K562 (cell line): Measurements from ENCODE around the gene ZNF440. TPM values are rescaled to one million over a fixed set of nuclear protein-coding genes. Genes with fewer than 3 reads are reported as not detected.
A peak's percentile ranks its signal among the peaks of the same experiment; 100 is the strongest.
"Not testable (repeated sequence)": the region's sequence is repeated elsewhere in the genome, so short reads cannot be mapped to it uniquely, and the experiment has no call there.

Experiments used
- ATAC-seq: fragments of 200-7000 bp; cut with Tn5 transposase; 3 replicates; pipeline ENCODE4 v1.9.1; 2020; ENCODE audit warnings: moderate library complexity
- BruUV-seq: library from RNA; stranded (reverse); fragments of 400-500 nt; replicated peaks from 2 replicates; lab custom pipeline; 2021; lab: Mats Ljungman, UMichigan
- CTCF ChIA-PET: fragments of 300-600 bp; formaldehyde crosslinking; extraction: SDS; loops from one replicate; lab custom pipeline; 2021; ENCODE audit warnings: low intra/inter-chr PET ratio; lab: Yijun Ruan, JAX
- POLR2A ChIA-PET: fragments of 300-600, 350-650 bp; sonication (Branson Sonifier 250); formaldehyde crosslinking; extraction: SDS; loops from one replicate; lab custom pipeline; 2021; ENCODE audit warnings: antibody characterized with exemption, inconsistent platforms; lab: Yijun Ruan, JAX
- DNase-seq, 4 experiments: peaks; one replicate each; pipeline versions ENCODE4 v3.0.0 to v3.0.0-alpha.2; 2011 to 2018; ENCODE audit warnings: low spot score in 3 of 4, mixed read lengths in 3 of 4; ENCODE audit errors: extremely low read depth in 1 of 4
- FAIRE-seq: peaks from 2 replicates; lab custom pipeline; 2011; peaks lifted over from hg19 to GRCh38; lab: Jason Lieb, UNC
- H2AFZ ChIP-seq: 2 replicates; pipeline ENCODE4 v1.6.0; 2011; ENCODE audit warnings: low read depth, low read length, control low read depth, inconsistent platforms
- H3K27ac ChIP-seq: fragments of 200-600 bp; 3 replicates; pipeline ENCODE4 v1.8.0; 2011; ENCODE audit warnings: low read depth, mild to moderate bottlenecking, control low read depth, inconsistent platforms, low read length, moderate library complexity, mixed read lengths; ENCODE audit errors: extremely low read depth
- H3K27me3 ChIP-seq, 2 experiments: fragments of 300-600 bp in 1 of 2; 2 replicates in 1 of 2; 3 replicates in 1 of 2; pipeline versions ENCODE4 v1.6.0 to v1.8.0; 2011; ENCODE audit warnings: inconsistent platforms in 2 of 2, low read length in 2 of 2, mild to moderate bottlenecking in 1 of 2, mixed read lengths in 1 of 2, moderate library complexity in 1 of 2; ENCODE audit not compliant: control insufficient read depth in 2 of 2, insufficient read depth in 2 of 2
- H3K36me3 ChIP-seq: fragments of 300-600 bp; 3 replicates; pipeline ENCODE4 v1.8.0; 2011; ENCODE audit warnings: mild to moderate bottlenecking, low read length, inconsistent platforms; ENCODE audit not compliant: control insufficient read depth, insufficient read depth
- H3K4me1 ChIP-seq, 2 experiments: fragments of 200-600 bp in 1 of 2; replicated peaks in 1 of 2; 2 replicates in 1 of 2; 3 replicates in 1 of 2; pipeline versions ENCODE4 v1.5.1 to v1.8.0; 2011; ENCODE audit warnings: inconsistent platforms in 2 of 2, low read length in 2 of 2, mild to moderate bottlenecking in 1 of 2, mixed read lengths in 1 of 2, moderate library complexity in 1 of 2; ENCODE audit not compliant: control insufficient read depth in 2 of 2, insufficient read depth in 2 of 2
- H3K4me2 ChIP-seq: 2 replicates; pipeline ENCODE4 v1.6.1; 2011; ENCODE audit warnings: low read length, control low read depth, inconsistent platforms, mixed read lengths; ENCODE audit not compliant: insufficient read depth
- H3K4me3 ChIP-seq: fragments of 200-600 bp; sonication (generic), shearing (Covaris generic); 2 replicates; pipeline ENCODE4 v1.5.1; 2016; ENCODE audit warnings: control low read depth, inconsistent platforms
- H3K79me2 ChIP-seq: fragments of 200-600 bp; 3 replicates; pipeline ENCODE4 v1.8.0; 2011; ENCODE audit warnings: low read length, inconsistent platforms; ENCODE audit not compliant: control insufficient read depth, insufficient read depth
- H3K9ac ChIP-seq, 2 experiments: 2 replicates each; pipeline versions ENCODE4 v1.6.0 to v1.6.1; 2011; ENCODE audit warnings: low read depth in 2 of 2, low read length in 2 of 2, control low read depth in 1 of 2, inconsistent platforms in 1 of 2, mild to moderate bottlenecking in 1 of 2, mixed read lengths in 1 of 2; ENCODE audit not compliant: insufficient read depth in 1 of 2
- H3K9me1 ChIP-seq: one replicate; pipeline ENCODE4 v1.6.0; 2011; ENCODE audit warnings: inconsistent platforms, mild to moderate bottlenecking, low read length, moderate library complexity; ENCODE audit not compliant: control insufficient read depth, insufficient read depth
- H3K9me3 ChIP-seq: replicated peaks from 2 replicates; pipeline ENCODE4 v1.5.1; 2011; ENCODE audit warnings: low read depth, low read length, inconsistent platforms; ENCODE audit not compliant: control insufficient read depth, insufficient read depth
- H4K20me1 ChIP-seq: replicated peaks from 2 replicates; pipeline ENCODE4 v1.6.1; 2011; ENCODE audit warnings: low read length, inconsistent platforms, mixed read lengths; ENCODE audit not compliant: control insufficient read depth, insufficient read depth
- ESRRA ChIP-seq: fragments of 450-650 bp; IDR thresholded peaks from 2 replicates; pipeline ENCODE4 v1.6.1; 2014; ENCODE audit warnings: low read depth, mild to moderate bottlenecking, moderate library complexity, borderline replicate concordance
- HDAC3 ChIP-seq: fragments of 450-650 bp; IDR thresholded peaks from 2 replicates; pipeline ENCODE4 v1.6.1; 2018; ENCODE audit warnings: borderline replicate concordance, mild to moderate bottlenecking, moderate library complexity; ENCODE audit not compliant: partially characterized antibody
- KLF16 ChIP-seq: IDR thresholded peaks from 2 replicates; pipeline ENCODE4 v1.6.1; 2016; ENCODE audit warnings: antibody characterized with exemption
- LARP7 ChIP-seq: fragments of 450-650 bp; IDR thresholded peaks from 2 replicates; pipeline ENCODE4 v1.6.1; 2016
- MTF1 ChIP-seq: fragments of 250-450 bp; sonication (Bioruptor Pico); IDR thresholded peaks from 2 replicates; pipeline ENCODE4 v1.9.0; 2021; ENCODE audit warnings: moderate library complexity, mild to moderate bottlenecking, inconsistent platforms, borderline replicate concordance
- MYNN ChIP-seq, 2 experiments: sonication (generic); formaldehyde crosslinking in 1 of 2; IDR thresholded peaks; 2 replicates each; pipeline versions ENCODE4 v1.5.0 to v1.6.1; 2016 to 2020; ENCODE audit warnings: antibody characterized with exemption in 1 of 2, missing genetic modification reagents in 1 of 2
- SAFB2 ChIP-seq: fragments of 200-400 bp; formaldehyde crosslinking; IDR thresholded peaks from 2 replicates; pipeline ENCODE4 v1.6.1; 2018; ENCODE audit warnings: borderline replicate concordance, low read length, low read depth, moderate library complexity; ENCODE audit not compliant: severe bottlenecking
- YBX1 ChIP-seq: fragments of 450-650 bp; IDR thresholded peaks from 2 replicates; pipeline ENCODE4 v1.7.1; 2016; ENCODE audit warnings: mild to moderate bottlenecking
- ZNF263 ChIP-seq: sonication (generic); formaldehyde crosslinking; IDR thresholded peaks from 2 replicates; pipeline ENCODE4 v1.8.0; 2022; ENCODE audit warnings: mild to moderate bottlenecking, missing genetic modification reagents, borderline replicate concordance
- ZNF695 ChIP-seq: fragments of 450-650 bp; formaldehyde crosslinking; IDR thresholded peaks from 2 replicates; pipeline ENCODE4 v1.4.0; 2020; ENCODE audit warnings: mild to moderate bottlenecking, moderate library complexity
- ZNF778 ChIP-seq: fragments of 450-650 bp; formaldehyde crosslinking; IDR thresholded peaks from 2 replicates; pipeline ENCODE4 v1.4.0; 2020; ENCODE audit warnings: mild to moderate bottlenecking, moderate library complexity
- WGBS: fragments of 100-300 bp; shearing (Covaris generic); methylation state at CpG from one replicate; pipeline ENCODE4 v1.1.6; 2016; ENCODE audit warnings: low coverage, mixed read lengths; ENCODE audit not compliant: insufficient coverage; ENCODE audit errors: missing lambda C conversion rate; 5-methylcytosine and 5-hydroxymethylcytosine counted together
- in situ Hi-C: fragments of 300-500 bp; cut with MboI; formaldehyde crosslinking; loops from 4 replicates; pipeline ENCODE4 v1.15.0; 2018; ENCODE audit warnings: inconsistent platforms, mixed read lengths
- intact Hi-C: fragments of 100-400 bp; cut with micrococcal nuclease; formaldehyde crosslinking; loops from 2 replicates; pipeline ENCODE4 v1.14.2; 2022
- polyA plus RNA-seq, 8 experiments: library from polyadenylated mRNA; depleted of rRNA in 4 of 8; stranded (reverse) in 5 of 8; unstranded in 3 of 8; fragments of >200 nt; fragmentation: Nextera tagmentation in 2 of 8; fragmentation: Illumina TruSeq in 1 of 8; extraction: Ambion mirVana in 2 of 8; extraction: Trizol in 1 of 8; gene quantifications; 2 replicates each; pipeline versions ENCODE4 v1.2.1 to v1.2.3, GENCODE V29; 2011 to 2014; ENCODE audit warnings: inconsistent platforms in 1 of 8, missing spikeins in 1 of 8
- total RNA-seq, 7 experiments: library from RNA; depleted of rRNA in 6 of 7; stranded (reverse); fragments of >200 nt in 6 of 7; fragmentation: Illumina TruSeq in 2 of 7; extraction: Trizol in 2 of 7; gene quantifications; 2 replicates each; pipeline versions ENCODE4 v1.2.1 to v1.2.3, GENCODE V29; 2011 to 2021; ENCODE audit warnings: low replicate concordance in 1 of 7
- TF ChIP-seq, protein P1 (sequence below): fragments of 450-650 bp; formaldehyde crosslinking; IDR thresholded peaks from 2 replicates; pipeline ENCODE4 v1.4.0; 2020; ENCODE audit warnings: mild to moderate bottlenecking, mixed read lengths

The ZNF440 gene
- total and polyA plus RNA-seq, 9 of the 15 experiments (the other 6 are each of a cell fraction or from before 2014, with no cell fraction given), result 5.9 to 32.6 (median 13.4) TPM

DNA sequence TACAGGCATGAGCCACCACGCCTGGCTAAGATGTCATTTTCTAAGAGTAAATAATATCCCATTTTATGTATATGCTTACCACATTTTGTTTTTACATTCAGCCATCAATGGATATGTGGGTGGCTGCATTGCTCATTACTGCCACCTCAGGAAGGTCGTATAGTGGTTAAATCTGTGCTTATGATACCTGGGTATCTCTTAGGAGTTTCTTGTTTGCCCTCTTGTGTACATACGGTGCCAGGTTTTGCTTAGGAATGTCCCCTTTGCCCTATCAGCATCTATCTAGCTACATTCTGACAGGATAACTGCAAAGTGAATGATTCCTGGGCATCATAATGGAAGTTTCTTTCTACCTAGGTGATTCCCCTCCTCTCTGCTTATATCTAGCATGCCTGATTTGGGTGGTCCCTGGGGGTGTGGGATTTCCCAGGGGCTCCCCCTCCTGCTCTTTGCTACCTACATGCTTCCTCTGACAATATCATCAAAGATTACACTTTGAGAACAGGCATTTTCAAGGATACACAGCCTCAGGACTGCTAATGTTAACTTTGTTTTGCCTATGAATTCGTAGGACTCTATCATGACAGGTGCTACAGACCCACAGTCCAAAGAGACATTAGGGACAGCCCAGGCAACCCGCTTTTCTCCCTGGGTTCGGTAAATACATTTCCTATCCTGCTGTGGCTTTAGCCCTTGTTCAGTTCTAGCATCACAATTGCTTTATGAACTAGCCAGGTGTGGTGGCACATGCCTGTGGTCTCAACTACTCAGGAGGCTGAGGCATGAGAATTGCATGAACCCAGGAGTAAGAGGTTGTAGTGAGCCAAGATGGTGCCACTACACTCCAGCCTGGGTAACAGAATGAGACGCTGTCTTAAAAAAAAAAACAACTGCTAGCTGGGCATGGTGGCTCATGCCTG lies 15.1 kb downstream of the ZNF440 start:
- H3K27ac ChIP-seq, ATAC-seq, H4K20me1 ChIP-seq, H2AFZ ChIP-seq, BruUV-seq, CTCF ChIA-PET, FAIRE-seq, H3K4me1 ChIP-seq, H3K9me1 ChIP-seq, intact Hi-C loops, H3K27me3 ChIP-seq, H3K9ac ChIP-seq, H3K4me2 ChIP-seq, DNase-seq, H3K4me3 ChIP-seq, in situ Hi-C loops: not testable (repeated sequence)
- WGBS, result 98% methylated on average over 7 of the region's 7 CpGs
- POLR2A ChIA-PET, result interaction anchor here (0.6 kb wide), 1 partner anchor 66 kb away, joined by 3 read pairs; no protein-coding TSS in a partner anchor
- peaks cover 26% of the 10 kb centered on the region for H3K79me2 ChIP-seq
- H3K9me3 ChIP-seq, result peaks cover 43% of the 10 kb centered on the region
- H3K36me3 ChIP-seq, result peaks cover 83% of the 10 kb centered on the region

DNA sequence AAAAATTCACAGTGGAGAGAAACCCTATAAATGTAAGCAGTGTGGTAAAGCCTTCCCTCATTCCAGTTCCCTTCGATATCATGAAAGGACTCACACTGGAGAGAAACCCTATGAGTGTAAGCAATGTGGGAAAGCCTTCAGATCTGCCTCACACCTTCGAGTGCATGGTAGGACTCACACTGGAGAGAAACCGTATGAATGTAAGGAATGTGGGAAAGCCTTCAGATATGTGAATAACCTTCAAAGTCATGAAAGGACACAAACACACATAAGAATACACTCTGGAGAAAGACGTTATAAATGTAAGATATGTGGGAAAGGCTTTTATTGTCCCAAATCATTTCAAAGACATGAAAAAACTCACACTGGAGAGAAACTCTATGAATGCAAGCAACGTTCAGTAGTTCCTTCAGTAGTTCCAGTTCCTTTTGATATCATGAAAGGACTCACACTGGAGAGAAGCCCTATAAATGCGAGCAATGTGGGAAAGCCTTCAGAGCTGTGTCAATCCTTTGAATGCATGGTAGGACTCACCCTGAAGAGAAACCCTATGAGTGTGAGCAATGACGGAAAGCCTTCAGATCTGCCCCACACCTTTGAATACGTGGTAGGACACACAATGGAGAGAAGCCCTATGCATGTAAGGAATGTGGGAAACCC lies 18.3 kb downstream of the ZNF440 start:
- intact Hi-C loops (no loop called here), in situ Hi-C loops (no loop called here)
- Histone ChIP-seq H2AFZ (no peak overlapping the region), H3K27ac (no peak overlapping the region), H3K4me2 (no peak overlapping the region), H3K9me3 (peaks cover 47% of the 10 kb centered on the region), H4K20me1 (no peaks in the 10 kb centered on the region), H3K9me1 (no peaks in the 10 kb centered on the region), H3K27me3 (no peaks in the 10 kb centered on the region), H3K4me3 (no peak overlapping the region), H3K36me3 (peaks cover 73% of the 10 kb centered on the region), H3K4me1 (peaks cover 4 to 7% of the 10 kb centered on the region in 2 experiments; a peak in 3 of 5 replicates), H3K9ac (no peak overlapping the region), H3K79me2 (peaks cover 11% of the 10 kb centered on the region; the same call in 2 of the 3 replicates)
- ChIA-PET CTCF (interaction anchor here (0.6 kb wide), 1 partner anchor 574 kb away, joined by 3 read pairs; no protein-coding TSS in a partner anchor), POLR2A (no interaction called here)
- DNase-seq, result no peak
- 97% methylated on average over 8 of the region's 8 CpGs for WGBS
- FAIRE-seq, result no peak
- no peak for ATAC-seq
- no TSS peak for BruUV-seq
- TF ChIP-seq ZNF778 (no peak), MYNN (IDR thresholded peaks at IDR 0.05) (no peak), MYNN (CRISPR knock-in tag; IDR thresholded peaks at IDR 0.05) (no peak), ESRRA (peak; percentile 88), HDAC3 (no peak), KLF16 (no peak), LARP7 (no peak), ZNF695 (CRISPR knock-in tag) (no peak), SAFB2 (no peak), ZNF263 (CRISPR knock-in tag) (no peak), MTF1 (CRISPR knock-in tag) (no peak), YBX1 (no peak)
- TF ChIP-seq, protein P1, sequence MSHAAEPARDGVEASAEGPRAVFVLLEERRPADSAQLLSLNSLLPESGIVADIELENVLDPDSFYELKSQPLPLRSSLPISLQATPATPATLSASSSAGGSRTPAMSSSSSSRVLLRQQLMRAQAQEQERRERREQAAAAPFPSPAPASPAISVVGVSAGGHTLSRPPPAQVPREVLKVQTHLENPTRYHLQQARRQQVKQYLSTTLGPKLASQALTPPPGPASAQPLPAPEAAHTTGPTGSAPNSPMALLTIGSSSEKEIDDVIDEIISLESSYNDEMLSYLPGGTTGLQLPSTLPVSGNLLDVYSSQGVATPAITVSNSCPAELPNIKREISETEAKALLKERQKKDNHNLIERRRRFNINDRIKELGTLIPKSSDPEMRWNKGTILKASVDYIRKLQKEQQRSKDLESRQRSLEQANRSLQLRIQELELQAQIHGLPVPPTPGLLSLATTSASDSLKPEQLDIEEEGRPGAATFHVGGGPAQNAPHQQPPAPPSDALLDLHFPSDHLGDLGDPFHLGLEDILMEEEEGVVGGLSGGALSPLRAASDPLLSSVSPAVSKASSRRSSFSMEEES (CRISPR knock-in tag), result no peak
